ENCODE measurements around the gene NRCAM.

DNA sequence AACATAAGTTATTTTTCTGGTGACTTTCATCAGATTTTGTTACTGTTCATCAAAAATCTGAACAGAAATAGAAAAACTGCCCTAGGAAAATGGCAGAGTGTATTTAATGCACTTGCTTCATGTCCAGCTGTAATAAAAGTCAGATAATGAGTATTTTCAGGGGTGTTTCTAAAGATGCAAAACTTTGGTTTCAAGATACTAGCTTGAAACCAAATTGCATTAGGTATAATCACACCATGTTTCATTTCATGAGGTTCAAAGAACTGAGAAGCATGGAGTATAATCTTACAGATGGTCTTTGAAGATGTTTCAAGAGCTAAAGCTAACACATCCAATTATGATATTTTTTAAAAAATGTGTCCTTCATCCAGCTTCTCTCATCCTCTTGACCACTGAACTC, 128.9 kb downstream of the NRCAM start:
- TF ChIP-seq, protein P1, sequence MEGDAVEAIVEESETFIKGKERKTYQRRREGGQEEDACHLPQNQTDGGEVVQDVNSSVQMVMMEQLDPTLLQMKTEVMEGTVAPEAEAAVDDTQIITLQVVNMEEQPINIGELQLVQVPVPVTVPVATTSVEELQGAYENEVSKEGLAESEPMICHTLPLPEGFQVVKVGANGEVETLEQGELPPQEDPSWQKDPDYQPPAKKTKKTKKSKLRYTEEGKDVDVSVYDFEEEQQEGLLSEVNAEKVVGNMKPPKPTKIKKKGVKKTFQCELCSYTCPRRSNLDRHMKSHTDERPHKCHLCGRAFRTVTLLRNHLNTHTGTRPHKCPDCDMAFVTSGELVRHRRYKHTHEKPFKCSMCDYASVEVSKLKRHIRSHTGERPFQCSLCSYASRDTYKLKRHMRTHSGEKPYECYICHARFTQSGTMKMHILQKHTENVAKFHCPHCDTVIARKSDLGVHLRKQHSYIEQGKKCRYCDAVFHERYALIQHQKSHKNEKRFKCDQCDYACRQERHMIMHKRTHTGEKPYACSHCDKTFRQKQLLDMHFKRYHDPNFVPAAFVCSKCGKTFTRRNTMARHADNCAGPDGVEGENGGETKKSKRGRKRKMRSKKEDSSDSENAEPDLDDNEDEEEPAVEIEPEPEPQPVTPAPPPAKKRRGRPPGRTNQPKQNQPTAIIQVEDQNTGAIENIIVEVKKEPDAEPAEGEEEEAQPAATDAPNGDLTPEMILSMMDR (conservative IDR thresholded peaks at IDR 0.05), result no peak
- TF ChIP-seq EZH2 (IDR thresholded peaks at IDR 0.05; ENCODE audit: low read depth), result no peak

All from PC-9 (cell line).